Measurements from ENCODE around the gene FAM180B.

DNA sequence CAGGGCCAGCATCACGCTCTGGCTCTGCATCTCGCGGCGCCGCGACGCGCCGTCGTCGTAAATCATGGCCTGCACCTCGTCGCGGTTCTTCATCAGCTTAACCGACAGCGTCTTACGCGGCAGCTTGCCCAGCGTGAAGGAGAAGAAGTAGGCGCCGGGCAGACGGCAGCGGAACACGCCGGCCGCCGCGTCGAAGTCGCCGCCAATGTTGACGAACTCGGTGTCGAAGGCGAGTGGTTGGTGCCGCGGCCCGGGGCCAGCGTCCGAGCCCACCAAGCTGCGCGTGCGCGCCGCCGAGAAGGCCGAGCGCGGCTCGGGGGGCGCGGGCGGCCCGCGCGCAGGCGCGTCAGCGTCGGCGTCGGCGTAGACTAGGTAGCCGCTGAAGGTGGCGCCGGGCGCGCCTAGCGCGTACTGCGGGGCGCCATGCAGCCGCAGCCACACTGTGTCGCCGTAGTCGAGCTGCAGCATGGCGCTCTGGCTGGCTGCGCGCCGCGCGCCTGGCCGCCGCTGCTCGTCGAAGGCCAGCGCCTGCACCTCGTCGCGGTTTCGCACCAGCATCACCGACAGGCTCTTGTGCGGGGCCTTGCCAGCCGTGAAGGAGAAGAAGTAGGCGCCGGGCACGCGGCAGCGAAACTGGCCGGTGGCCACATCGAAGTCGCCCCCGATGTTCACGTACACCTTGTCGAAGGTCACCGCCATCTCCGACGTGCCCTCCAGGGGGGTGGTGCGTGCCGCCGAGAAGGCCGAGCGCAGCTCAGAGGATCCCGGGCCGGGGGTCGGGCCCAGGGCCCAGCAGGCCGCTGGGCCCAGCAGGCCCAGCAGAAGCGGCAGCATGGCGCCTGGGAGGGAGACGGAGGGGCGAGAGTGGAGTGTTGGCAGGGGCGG lies 3.7 kb downstream of the FAM180B start:
- TF ChIP-seq EP300 (IDR thresholded peaks at IDR 0.05; ENCODE audit: borderline replicate concordance in 1 of 2, low read depth in 2 of 2, low read length in 2 of 2) (no peak), EZH2 (IDR thresholded peaks at IDR 0.05; ENCODE audit: low read depth, low read length, severe bottlenecking) (no peak), RNF2 (IDR thresholded peaks at IDR 0.05; ENCODE audit: borderline replicate concordance, low read depth, low read length, missing control alignments, poor library complexity, severe bottlenecking) (no peak), TCF12 (IDR thresholded peaks at IDR 0.05; ENCODE audit: low read depth, low read length) (no peak), HDAC6 (IDR thresholded peaks at IDR 0.05; ENCODE audit: low read depth, low read length) (no peak), SRF (IDR thresholded peaks at IDR 0.05; ENCODE audit: low read depth, low read length) (no peak), SP2 (IDR thresholded peaks at IDR 0.05; ENCODE audit: low read length) (no peak), RFX5 (IDR thresholded peaks at IDR 0.05; ENCODE audit: borderline replicate concordance, low read depth, low read length) (no peak), POLR2AphosphoS5 (IDR thresholded peaks at IDR 0.05; ENCODE audit: low read depth, low read length) (no peak), ZNF274 (IDR thresholded peaks at IDR 0.05; ENCODE audit: borderline replicate concordance, extremely low read depth, low read length) (no peak), POLR2A (IDR thresholded peaks at IDR 0.05; ENCODE audit: control extremely low read depth in 1 of 2, low read depth in 2 of 2, low read length in 2 of 2) (no peak)
- TF ChIP-seq, protein P1, sequence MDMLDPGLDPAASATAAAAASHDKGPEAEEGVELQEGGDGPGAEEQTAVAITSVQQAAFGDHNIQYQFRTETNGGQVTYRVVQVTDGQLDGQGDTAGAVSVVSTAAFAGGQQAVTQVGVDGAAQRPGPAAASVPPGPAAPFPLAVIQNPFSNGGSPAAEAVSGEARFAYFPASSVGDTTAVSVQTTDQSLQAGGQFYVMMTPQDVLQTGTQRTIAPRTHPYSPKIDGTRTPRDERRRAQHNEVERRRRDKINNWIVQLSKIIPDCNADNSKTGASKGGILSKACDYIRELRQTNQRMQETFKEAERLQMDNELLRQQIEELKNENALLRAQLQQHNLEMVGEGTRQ (IDR thresholded peaks at IDR 0.05; ENCODE audit: low read length): no peak
- TF ChIP-seq, protein P2, sequence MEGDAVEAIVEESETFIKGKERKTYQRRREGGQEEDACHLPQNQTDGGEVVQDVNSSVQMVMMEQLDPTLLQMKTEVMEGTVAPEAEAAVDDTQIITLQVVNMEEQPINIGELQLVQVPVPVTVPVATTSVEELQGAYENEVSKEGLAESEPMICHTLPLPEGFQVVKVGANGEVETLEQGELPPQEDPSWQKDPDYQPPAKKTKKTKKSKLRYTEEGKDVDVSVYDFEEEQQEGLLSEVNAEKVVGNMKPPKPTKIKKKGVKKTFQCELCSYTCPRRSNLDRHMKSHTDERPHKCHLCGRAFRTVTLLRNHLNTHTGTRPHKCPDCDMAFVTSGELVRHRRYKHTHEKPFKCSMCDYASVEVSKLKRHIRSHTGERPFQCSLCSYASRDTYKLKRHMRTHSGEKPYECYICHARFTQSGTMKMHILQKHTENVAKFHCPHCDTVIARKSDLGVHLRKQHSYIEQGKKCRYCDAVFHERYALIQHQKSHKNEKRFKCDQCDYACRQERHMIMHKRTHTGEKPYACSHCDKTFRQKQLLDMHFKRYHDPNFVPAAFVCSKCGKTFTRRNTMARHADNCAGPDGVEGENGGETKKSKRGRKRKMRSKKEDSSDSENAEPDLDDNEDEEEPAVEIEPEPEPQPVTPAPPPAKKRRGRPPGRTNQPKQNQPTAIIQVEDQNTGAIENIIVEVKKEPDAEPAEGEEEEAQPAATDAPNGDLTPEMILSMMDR (IDR thresholded peaks at IDR 0.05; ENCODE audit: control extremely low read depth in 1 of 3, insufficient read depth in 1 of 3, low read depth in 1 of 3, low read length in 3 of 3): no peak
- TF ChIP-seq, protein P3, sequence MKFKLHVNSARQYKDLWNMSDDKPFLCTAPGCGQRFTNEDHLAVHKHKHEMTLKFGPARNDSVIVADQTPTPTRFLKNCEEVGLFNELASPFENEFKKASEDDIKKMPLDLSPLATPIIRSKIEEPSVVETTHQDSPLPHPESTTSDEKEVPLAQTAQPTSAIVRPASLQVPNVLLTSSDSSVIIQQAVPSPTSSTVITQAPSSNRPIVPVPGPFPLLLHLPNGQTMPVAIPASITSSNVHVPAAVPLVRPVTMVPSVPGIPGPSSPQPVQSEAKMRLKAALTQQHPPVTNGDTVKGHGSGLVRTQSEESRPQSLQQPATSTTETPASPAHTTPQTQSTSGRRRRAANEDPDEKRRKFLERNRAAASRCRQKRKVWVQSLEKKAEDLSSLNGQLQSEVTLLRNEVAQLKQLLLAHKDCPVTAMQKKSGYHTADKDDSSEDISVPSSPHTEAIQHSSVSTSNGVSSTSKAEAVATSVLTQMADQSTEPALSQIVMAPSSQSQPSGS (IDR thresholded peaks at IDR 0.05; ENCODE audit: low read length): no peak
